Stimulated activated CD8-positive, alpha-beta memory T cell treated with anti-CD3 and anti-CD28 coated beads, Interleukin-4, amount 100 ng/mL, for 1 hour (primary cell): ENCODE data around the gene SENP1.

ENCODE experiments used
- DNase-seq, 2 donors: peaks; one replicate each; pipeline ENCODE4 v3.0.0-alpha.2; 2020; ENCODE audit warnings: low read depth in 2 of 2, low spot score in 1 of 2

Gene SENP1

GRCh38 chr12:48019639-48020265, 86.1 kb downstream of the SENP1 start:
- DNase-seq: no peak

- DNase-seq: no peak
These were observed 87.3 kb downstream of the SENP1 start for GRCh38 chr12:48018618-48018995.

- DNase-seq: no peak
These were observed 87.8 kb downstream of the SENP1 start for GRCh38 chr12:48017921-48018617.

GRCh38 chr12:48017496-48017895, 88.4 kb downstream of the SENP1 start:
- DNase-seq: no peak

GRCh38 chr12:48016373-48017020, 89.4 kb downstream of the SENP1 start:
- no peak for DNase-seq

- DNase-seq: no peak
These were observed 89.9 kb downstream of the SENP1 start for GRCh38 chr12:48015954-48016353.

- DNase-seq: no peak
These were observed 90.8 kb downstream of the SENP1 start for GRCh38 chr12:48015129-48015528.

GRCh38 chr12:48013287-48013686, 92.6 kb downstream of the SENP1 start:
- DNase-seq: no peak

GRCh38 chr12:48012070-48012469, 93.8 kb downstream of the SENP1 start:
- DNase-seq: no peak

- DNase-seq: no peak
These were observed 95.4 kb downstream of the SENP1 start for GRCh38 chr12:48010366-48010970.

- no peak for DNase-seq
These were observed 96.4 kb downstream of the SENP1 start for GRCh38 chr12:48009471-48009870.

- no peak for DNase-seq
These were observed 96.9 kb downstream of the SENP1 start for GRCh38 chr12:48008950-48009349.

GRCh38 chr12:48008349-48008748, 97.5 kb downstream of the SENP1 start:
- DNase-seq: no peak

- DNase-seq: no peak
These were observed 98.7 kb downstream of the SENP1 start for GRCh38 chr12:48007206-48007605.

GRCh38 chr12:48005750-48006021, 100.2 kb downstream of the SENP1 start:
- DNase-seq: no peak

GRCh38 chr12:48005001-48005749, 100.7 kb downstream of the SENP1 start:
- no peak for DNase-seq

GRCh38 chr12:48004053-48004941, 101.6 kb downstream of the SENP1 start, which contains the start of gene COL2A1:
TSS of gene COL2A1 (minus strand) at chr12:48004476. CDS start at chr12:48004321, 155 bp downstream.
- DNase-seq: no peak

GRCh38 chr12:48003226-48004052, 102.4 kb downstream of the SENP1 start:
- no peak for DNase-seq

GRCh38 chr12:48002773-48003218, 103.1 kb downstream of the SENP1 start:
- DNase-seq: no peak

- DNase-seq: no peak
These were observed 103.5 kb downstream of the SENP1 start for GRCh38 chr12:48002414-48002730.
